Left renal pelvis (tissue), 4 donors: ENCODE data around the gene LMO4. TPM values are rescaled to one million over a fixed set of nuclear protein-coding genes. Genes with fewer than 3 reads are reported as not detected.

Experiments
- DNase-seq, 4 donors: peaks; one replicate each; pipeline ENCODE4 v3.0.0-alpha.2; 2013; ENCODE audit warnings: low read depth in 4 of 4, low spot score in 3 of 4
- polyA plus RNA-seq, 4 donors: library from polyadenylated mRNA; unstranded; fragments of 120-200 nt; gene quantifications; one replicate each; pipeline ENCODE4 v1.2.1, GENCODE V29; 2013; ENCODE audit not compliant: insufficient read length in 4 of 4

The LMO4 gene, protein sequence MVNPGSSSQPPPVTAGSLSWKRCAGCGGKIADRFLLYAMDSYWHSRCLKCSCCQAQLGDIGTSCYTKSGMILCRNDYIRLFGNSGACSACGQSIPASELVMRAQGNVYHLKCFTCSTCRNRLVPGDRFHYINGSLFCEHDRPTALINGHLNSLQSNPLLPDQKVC
- polyA plus RNA-seq: 100 to 1,000 TPM; 110 to 161 (median 128) TPM

DNA sequence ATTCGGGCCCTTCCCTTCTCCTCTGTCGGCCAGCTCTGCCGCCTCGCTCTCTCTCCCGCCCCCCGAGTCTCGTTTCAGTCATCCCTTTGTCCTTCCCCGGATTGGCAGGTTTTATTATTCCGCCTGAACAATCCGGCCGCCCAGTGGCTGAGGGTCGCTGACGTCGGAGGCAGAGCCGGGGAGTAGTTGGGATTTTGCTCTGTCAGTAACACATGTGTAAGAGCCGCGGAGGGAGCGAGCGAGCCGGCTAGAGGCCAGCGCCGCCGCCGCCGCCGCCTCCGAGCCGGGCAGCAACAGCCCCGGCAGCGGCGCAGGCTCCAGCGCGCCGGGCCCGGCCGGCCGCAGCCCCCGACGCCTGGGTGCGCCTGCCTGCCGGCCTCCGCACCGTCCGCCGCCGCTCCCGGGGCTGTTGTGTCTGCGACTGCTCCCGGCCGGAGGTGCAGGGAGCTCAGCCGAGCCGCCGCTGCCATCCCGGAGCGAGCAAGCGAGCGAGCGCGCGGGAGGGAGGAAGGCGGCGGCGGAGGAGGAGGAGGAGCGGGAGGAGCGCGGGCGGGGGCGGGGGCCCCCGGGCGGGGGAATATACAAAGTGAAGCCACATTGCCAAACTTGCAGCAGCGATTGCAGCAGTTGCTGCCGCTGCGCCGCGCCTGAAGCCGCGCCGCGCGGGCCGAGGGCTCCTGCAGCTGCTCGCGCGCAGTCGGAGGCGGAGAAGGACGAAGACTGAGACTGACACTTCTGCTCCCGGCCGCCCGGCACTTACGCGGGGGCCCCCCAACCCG lies at the start of gene LMO4:
LMO4 (plus strand) TSS at position 609 of the 779 bp plus-strand sequence. CDS start 3,136 bp downstream, outside the sequence.
- peak in 3 of 4 donors; percentile 96 to 98 (median 97) for DNase-seq

DNA sequence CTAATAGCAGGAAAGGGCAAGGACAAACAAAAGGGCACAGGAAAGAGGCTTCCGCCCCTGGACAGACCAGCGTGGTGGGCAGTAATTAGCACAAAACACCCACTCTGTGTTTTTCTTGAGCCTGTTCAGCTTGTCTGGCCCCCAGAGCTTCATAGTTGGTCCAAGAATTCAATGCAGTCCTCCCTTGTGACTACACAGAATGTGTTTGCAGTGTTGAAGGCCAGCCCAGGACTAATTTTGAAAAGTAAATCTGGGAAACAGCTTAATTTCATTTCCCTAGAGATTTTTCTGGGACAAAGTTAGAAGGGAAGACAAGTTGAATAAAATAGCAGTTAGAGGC lies 49.2 kb upstream of the LMO4 start:
- DNase-seq: no peak

DNA sequence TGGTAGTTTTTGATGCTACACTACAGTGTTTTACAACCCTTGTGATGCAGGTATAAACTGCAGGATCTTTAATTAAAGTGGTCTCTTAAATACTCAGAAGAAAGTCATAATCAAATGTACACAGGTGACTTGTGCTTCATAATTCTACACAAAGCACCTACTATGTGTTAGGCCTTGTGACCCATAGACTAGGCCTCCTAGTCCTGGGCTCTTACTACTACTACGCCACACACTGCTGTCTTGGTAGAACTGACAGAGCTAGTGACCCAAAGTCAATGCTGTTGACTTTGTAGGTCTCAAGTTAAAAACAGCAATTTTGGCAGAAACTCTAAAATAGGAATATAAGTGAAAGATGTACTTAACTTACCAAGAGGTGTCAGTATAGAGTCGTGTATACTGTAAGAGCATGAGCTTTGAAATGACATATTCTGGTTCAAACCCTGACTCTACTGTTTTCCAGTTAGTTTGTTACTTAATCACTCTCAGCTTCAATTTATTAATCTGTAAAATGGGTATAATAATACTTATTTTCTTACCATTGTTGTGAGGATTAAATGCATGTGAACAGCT lies 48.6 kb upstream of the LMO4 start:
- DNase-seq: no peak

DNA sequence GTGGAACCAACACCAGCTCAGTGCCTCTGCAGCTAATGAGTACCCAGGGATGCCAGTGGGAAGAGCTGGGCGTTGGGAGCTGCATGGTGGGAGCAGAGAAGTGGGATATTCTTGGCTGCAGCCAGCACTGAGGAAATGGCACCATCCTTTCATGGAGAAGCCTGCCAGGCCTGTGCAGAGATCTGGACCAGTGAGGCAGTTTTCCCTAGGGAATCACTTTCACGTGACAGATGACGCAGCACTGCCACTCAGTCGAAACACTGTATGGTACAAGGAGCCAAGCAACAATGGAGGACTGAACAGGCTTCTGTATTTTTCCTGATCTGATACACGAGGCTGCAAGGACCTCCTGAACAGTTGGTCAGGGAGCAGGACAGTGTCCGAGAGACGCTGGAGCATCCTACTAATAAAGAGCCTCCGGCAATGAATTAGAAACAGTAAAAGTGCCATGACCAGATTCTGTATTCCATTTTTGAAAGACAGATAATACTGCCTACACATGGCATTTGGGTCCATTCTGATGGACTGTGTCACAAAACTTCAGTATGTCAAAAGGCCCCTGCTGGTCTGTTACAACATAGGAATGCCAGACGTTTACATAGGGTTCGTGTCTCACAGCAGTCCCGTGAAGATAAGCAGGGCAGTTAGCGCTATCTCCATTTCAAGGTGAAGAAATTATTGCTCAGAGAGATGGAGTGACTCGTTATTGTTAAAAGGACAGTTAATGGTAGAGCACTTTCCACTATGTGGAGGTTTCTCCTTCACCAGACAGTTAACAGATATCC lies 44.0 kb upstream of the LMO4 start:
- no peak for DNase-seq

DNA sequence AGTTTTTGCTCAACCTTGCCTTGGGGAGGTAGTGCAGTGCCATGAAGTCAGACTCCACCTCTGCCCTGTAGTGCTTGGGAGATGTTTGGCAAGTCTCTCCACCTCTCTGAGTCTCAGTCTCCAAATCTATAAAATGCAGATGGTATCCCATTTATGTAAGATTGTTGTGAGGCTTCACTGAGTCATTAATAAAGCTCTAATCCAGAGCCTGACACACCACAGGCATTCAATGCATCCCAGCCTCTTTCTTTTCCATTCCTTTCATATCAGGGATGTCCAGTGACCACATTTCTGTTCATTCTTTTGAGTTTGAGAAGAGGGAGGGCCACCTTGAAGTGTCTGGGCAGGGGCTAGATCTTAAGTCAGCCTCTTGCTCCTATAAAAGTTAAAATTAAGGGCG lies 37.6 kb upstream of the LMO4 start:
- no peak for DNase-seq

DNA sequence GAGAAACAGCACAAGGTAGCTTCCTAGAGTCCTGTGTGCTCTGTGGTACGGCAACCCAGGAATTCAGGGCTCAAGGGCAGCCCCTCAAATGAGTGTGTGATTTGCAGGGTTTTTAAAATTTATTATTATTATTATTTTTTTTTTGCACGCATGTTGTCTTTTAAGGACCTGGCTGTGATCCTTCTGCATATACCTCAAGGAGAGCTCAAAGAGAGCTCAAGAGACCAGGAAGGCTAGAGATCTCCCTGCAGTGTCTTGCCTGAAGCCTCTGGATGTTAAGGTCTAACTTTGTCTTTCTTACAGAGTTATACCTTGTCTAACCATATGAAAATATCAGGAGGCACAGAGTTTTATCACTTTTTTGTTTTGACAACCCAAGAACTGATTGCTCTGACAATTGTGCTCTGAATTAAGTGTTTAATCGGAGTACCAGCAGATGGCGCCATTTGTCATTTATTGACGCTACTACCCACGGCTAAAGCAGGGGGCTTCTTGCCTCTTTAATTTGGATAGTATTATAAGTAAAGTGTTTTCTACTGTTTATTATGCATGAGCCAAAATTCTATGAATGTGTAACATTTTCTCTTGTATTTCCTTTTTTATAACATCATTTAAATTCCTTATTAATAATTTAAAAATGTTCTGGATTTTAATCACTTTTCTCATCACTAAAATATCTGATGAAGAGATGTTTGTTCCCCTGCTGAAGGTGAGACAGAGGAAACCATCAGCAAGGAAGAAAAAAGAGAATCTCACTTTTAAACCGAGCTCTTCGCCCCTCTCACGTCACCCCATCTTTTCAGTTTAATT lies 35.8 kb upstream of the LMO4 start:
- peak; percentile 25 to 64 (median 60) for DNase-seq

DNA sequence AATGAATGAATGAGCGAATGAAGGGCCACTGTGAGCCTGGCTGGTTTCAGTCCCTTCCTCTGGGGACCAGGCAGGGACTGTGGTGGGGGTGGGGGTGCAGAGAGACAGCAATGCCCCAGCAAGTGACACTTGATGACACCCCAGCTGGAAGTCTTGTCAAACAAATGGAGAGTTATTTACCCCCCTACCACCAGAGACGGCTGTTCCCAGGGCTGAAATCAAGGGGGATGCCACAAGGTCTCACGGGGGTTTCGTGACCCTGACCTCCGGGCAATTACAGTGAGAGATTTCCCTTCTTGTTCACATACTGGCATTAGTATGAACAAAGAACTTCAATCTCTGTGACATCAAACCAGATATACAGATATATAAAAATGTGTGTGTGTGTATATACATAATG lies 34.0 kb upstream of the LMO4 start:
- no peak for DNase-seq

DNA sequence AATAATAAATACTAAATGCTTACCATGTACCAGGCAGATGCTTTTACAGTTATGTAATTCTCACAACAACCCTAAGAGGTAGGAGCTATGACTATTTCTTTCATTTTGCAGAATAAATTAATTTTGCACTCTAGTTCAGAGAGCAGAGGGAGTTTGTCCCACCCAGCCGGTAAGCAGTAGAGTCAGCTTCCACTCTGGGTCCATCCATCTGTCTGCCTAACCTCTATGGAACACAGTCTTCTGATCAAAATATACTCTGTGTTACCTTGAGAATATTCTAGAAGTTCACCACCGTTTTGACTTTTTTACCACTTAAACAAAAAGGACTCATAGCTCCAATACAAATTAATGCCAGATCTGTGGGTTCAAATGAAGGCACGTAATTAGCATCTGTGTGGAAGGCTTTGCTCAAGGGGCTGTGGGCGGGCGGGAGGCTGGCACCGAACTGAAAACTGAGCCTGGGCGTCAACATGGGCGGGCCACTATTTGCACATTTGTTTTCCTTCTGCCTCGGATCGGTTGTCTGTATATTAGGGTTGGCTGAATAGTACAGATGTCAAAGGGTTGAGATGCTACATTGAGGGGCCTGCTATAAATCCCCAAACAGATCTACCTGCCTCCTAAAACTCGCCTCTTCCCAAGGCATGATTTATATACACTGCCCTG lies 33.1 kb upstream of the LMO4 start:
- no peak for DNase-seq

DNA sequence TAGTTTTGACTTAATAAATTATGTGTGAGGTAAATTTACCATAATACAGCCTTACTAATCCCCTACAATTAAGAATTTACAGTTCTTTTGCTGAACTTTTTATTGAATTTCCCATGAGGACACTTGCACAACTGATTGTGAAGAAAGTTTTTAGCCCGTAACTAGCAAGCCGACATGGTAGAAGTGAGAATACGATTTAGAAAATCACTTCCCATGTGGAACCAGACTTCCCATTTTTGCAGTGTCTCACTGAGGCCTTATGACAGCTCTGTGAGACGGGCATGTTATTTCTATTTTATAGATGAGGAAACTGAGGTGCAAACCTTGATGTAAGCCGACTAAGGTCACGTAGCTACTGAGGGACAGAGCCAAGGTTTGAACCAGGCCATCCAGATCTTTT lies 32.5 kb upstream of the LMO4 start:
- DNase-seq: no peak

DNA sequence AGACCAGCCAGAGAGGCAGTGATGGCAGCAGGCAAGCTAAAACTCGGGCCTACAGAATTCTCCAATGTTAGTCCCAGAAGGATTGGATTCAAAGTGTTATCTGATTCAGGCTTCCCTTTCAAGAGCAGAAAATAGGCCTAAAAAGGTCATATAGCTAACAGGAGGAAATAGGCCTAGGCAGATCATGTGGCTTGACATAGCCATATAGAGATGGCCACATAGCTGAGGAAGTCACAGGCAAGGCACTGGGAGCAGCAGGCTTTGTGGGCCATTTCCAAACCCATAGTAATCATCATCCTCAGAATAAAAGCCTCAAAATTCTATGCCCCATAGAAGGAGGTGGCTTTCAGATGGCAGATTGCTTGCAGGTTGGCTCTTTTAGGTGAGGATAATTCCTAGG lies 29.0 kb upstream of the LMO4 start:
- DNase-seq: no peak

DNA sequence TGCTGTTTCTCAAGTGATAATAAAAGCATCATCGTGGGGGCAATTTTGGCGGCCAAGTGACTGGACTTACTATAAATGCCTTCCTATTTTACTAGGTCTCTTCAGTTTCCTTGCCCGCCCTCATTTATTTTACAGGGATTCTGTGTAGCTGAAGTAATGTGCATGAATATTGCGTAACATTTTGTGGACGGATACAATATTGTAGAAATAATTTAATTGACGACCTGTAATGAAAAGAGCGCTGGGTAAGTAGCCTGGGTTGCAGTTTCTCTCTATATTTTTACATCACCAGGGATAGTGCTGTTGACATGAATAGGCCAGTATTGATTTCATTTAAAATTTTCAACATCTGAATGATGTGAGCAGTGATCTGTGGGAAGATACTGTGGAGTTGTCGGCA lies 28.1 kb upstream of the LMO4 start:
- DNase-seq: no peak

DNA sequence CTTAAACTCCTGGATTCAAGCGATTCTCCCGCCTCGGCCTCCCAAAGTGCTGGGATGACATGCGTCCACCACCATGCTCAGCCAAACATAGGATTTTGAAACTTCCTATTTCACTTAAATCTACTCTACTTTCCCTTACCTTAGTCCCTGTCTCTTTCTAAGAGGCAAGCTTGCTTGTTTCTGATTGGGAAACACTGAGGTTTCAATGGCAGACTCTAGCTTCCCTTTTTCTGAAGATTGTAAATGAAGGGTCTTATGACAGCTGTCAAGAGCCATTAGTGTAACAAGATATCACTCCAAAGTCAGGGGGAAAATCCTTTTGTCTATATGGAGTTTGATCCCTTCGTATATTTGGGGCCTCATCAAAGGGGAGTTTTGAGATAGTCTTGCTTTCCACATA lies 23.5 kb upstream of the LMO4 start:
- no peak for DNase-seq

DNA sequence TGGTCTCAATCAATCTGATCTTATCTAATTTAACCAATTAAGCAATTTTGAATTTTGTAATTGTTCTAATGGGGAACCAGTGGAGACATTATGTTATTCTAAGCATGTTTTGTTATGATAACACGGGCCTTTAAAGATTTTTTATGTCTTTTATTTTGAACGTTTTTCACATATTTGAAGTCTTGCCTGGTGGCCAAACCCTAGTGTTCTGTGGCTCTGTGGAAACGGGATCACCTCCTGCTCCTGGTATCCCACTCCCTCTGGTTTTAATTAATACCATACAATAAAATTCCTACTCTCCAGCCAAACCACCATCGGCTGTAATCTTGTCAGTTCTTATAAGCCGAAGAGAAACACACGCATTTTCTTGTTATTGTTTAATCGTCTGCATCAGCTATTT lies 22.9 kb upstream of the LMO4 start:
- DNase-seq: no peak

DNA sequence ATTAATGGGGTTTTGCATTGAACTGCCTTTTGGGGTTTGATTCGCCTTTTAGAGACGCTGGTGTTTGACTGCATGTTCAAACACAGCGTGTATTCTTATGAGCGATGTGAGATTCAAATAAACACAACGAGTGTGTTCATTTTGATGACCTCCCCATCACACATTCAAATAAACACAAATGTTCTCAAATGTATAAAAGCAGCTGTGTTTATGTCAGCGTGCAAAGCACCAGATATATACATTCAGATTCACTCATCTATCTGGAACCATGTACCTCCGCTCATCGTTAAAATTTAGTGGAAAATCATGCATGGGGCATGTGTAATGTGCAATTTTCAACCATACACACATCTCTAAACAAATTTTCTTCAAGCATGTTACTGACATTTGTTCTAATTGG lies 21.4 kb upstream of the LMO4 start:
- DNase-seq: no peak

DNA sequence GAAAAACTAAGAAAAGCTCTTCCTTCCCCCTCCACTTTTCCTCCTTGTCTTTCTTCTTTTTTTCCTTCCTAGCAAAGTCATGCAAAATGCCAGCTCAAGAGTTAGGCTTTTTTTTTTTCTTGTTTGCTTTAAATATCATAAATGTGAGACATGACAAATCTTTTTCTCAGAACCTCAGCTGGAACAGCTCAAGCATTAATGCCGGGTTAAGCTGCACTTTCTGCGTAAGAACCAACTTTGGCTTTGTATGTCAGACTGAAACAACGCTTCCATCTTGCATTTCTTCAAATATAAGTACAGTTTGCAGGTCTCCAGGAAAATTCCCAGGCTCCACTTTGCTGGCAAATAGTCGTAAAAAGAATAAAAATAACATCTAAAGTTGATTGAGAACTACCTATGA lies 20.7 kb upstream of the LMO4 start:
- DNase-seq: no peak

DNA sequence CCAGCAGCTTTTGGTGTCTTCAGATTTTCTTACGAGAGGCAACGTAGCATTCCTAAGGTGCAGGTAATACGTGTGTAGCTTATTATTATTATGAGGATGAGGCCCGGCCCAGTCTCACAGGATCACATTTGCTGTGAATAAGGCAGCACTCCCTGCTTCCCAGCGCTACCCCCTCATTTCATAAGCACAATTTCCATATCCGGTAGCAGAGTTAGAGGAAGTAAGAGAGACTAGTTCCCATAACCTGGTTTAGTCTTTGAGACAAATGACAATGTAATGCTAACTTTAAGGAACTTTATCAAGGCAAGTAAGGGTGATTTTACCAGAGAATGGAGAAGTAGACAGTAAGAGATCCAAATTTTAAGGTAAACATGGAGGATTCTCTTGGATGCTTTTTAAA lies 14.6 kb upstream of the LMO4 start:
- no peak for DNase-seq

DNA sequence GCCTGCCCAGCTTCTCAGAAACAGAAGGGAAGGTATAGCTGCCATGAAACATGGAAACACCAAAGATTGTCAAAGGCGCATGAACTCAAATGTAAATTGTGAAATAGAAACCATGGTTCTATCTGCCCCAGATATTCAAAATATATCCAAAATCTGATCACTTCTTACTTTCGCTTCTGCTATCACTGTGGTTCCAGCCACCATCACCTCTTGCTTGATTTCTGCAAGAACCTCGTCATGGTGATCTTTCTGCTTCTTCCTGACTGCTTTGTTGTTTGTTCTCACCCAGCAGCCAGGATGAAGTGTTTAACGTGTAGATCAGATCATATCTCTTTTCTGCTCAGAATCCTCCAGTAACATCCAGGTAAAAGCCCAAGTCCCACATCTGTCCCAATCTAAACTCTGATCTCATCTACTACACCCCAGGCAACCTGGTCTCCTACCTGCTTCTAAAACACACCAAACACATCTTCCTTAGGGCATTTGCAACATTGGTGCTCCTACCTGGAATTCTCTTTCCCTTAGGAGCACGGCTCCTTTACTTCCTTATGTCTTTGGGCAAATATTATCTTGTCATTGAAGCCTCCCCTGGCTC lies 10.5 kb upstream of the LMO4 start:
- DNase-seq: no peak

DNA sequence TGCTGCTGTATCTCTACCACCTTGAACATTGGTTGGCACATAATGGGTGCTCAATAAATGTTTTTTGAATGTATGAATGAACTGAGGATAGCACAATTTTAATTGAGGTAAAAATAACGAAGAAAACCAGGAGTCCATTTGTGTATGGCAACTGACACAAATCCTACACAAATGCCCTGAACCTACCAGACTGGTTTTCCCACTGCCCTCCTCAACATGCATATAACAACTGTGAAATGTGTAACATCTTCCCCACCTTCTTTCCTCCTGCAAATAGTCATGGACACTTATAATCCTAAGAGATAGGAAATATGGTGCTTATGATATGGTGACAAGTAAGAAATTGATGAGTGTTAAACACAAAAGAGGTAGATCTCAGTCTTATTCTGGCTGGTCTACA lies 9.9 kb upstream of the LMO4 start:
- DNase-seq: no peak

DNA sequence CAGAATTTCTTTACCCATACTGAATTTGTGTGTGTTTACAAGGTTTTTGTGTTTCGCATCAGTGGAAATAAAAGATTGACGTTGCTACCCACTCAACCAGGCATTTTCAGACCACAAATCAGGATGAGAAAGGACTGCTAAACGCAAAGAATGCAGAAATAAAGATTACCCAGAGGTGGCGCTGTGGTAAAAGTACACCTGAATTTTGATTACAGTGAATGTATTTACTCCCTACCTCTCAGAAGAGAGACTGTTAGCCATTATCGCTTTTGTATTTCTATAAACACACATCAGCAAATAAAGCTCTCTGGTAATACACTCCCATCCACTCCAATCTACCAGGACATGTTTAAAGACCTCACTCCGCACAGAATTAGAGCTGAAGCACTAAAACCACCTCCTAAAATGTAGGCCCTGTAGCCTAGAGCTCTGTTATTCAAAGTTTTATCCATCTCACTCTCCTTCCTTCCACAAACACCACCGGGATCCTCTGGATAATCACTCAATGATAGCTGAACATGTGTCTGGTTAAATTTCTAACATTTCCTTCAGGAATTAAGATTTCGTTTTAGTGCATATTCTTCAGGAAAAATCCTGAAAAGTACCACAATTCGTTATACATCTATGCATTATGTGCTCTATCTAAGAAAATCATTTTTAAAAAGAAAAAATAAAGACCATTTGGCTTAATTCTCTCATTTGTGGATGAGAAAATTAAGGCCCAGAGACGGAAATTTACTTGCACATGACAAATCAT lies 2.5 kb upstream of the LMO4 start:
- no peak for DNase-seq
